Measurements from ENCODE around the gene IGSF11.

DNA sequence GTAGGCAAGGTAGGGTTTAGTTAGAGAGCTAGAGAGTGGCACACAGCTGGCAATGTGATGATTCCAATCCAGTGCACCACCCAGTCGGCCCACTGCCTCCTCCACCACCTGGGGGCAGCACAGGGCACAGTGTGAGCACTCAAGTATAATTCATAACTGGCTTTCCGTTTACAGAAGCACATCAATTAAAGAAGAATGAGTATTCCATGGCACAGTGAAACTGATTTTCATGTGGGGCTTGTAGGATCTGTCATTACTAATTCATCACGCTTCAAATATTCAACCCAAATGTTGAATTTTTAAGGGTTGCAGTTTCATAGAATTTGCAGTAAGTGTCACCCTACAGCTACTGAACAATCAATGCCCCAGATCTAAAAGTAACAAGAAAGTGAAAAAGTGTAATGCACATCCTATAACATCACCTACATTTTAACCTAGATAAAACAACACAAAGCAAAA, 149.9 kb downstream of the IGSF11 start:
- TF ChIP-seq TAF1 (IDR thresholded peaks at IDR 0.05; ENCODE audit: low read depth) (no peak), EP300 (IDR thresholded peaks at IDR 0.05; ENCODE audit: borderline replicate concordance) (no peak), RAD21 (IDR thresholded peaks at IDR 0.05; ENCODE audit: low read depth) (peak; percentile 62)

Data from Ishikawa (cell line).